HG03039 (cell line): ENCODE measurements around the gene PRL.

Experiments
- ATAC-seq: cut with Tn5 transposase; IDR thresholded peaks from one replicate; pipeline ENCODE4 v1.9.1; 2021; ENCODE audit warnings: mild to moderate bottlenecking, moderate library complexity; ENCODE audit not compliant: unreplicated experiment

The PRL gene

DNA sequence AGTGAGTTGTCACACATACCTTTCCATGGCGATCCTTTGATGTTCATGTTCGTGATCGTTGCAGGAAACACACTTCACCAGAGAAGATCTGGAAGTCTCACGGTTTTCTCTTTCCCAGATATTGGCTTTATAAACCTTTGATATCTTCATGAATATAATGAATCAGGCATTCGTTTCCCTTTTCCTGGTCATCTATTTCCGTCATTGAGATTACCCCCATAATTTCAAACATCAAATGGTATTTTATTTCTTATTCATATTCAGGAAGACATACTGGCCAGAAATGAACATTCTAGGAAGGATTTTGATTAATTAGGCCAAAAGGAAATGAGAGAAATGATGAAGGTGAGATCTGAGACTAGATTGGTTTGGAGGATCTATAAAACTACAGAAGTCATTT is at the start of gene PRL:
Gene PRL (minus strand): TSS at position 101 of the 400 bp plus-strand sequence. CDS start 54 bp downstream, at position 47.
- no peak for ATAC-seq

GRCh38 chr6:22343864-22344263 is 47.0 kb upstream of the PRL start:
- ATAC-seq, result no peak

DNA sequence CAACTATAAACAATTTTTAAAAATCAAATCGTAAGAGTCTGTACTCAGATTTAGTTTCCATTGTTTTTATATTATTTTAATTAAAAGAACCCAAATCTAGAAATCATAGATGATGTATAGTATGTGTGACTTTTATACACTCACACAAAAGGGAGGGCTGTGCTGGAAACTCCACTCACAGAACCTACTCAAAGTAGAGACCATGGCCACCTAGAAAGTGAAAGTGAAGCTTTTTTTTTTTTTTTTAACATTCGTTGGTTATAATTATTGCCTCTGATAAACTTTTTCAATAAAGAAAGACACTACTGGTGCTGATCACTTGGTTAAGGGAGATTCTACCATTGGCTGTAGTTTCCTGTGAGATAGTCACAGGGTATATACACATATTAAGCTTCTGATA is 37.9 kb upstream of the PRL start:
- ATAC-seq, result no peak

DNA sequence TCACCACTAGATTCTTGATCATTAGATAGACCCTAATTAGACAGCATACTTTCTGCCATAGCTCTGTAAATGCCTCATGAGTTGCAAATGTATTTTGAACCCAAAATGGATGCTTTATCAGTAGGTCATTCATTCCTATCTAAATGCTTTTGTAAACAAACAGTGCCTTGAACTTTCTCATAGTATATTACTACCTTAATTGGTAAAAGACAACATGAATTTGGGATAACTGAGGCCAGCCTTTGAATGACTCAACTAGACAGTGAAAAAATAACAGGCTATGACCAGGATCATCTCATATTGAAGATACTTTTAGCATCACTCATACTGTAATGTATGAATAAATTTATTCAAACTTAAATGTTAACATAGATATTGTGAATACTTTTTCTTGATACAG is 37.0 kb upstream of the PRL start:
- no peak for ATAC-seq

GRCh38 chr6:22332711-22333110 is 35.9 kb upstream of the PRL start:
- ATAC-seq, result no peak

DNA sequence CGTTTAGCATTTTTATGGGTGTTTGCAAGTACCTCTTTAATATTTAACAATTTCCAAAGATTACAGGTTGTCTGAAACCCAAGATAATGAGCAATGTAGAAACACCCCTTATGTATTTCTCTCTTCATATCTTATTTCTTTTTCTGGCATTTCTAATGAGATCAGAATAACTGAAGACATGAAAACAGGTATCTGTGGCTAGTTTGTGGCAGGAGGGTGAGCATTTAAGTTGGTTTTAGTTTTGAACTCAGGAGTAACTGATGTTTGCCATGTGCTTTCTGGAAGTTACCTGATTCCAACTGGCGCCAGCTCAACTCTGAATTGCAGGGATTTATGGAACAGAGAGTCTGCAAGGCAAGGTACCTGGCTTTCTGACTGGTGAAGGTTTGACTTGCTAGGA is 35.4 kb upstream of the PRL start:
- no peak for ATAC-seq

GRCh38 chr6:22330941-22331340 is 34.1 kb upstream of the PRL start:
- ATAC-seq, result no peak

- no peak for ATAC-seq
Measured at GRCh38 chr6:22328474-22328873, 31.6 kb upstream of the PRL start.

- no peak for ATAC-seq
Measured at GRCh38 chr6:22327881-22328280, 31.0 kb upstream of the PRL start.

GRCh38 chr6:22326500-22326899 is 29.7 kb upstream of the PRL start:
- no peak for ATAC-seq

GRCh38 chr6:22325481-22325880 is 28.6 kb upstream of the PRL start:
- ATAC-seq, result no peak

GRCh38 chr6:22323848-22324247 is 27.0 kb upstream of the PRL start:
- ATAC-seq, result no peak

DNA sequence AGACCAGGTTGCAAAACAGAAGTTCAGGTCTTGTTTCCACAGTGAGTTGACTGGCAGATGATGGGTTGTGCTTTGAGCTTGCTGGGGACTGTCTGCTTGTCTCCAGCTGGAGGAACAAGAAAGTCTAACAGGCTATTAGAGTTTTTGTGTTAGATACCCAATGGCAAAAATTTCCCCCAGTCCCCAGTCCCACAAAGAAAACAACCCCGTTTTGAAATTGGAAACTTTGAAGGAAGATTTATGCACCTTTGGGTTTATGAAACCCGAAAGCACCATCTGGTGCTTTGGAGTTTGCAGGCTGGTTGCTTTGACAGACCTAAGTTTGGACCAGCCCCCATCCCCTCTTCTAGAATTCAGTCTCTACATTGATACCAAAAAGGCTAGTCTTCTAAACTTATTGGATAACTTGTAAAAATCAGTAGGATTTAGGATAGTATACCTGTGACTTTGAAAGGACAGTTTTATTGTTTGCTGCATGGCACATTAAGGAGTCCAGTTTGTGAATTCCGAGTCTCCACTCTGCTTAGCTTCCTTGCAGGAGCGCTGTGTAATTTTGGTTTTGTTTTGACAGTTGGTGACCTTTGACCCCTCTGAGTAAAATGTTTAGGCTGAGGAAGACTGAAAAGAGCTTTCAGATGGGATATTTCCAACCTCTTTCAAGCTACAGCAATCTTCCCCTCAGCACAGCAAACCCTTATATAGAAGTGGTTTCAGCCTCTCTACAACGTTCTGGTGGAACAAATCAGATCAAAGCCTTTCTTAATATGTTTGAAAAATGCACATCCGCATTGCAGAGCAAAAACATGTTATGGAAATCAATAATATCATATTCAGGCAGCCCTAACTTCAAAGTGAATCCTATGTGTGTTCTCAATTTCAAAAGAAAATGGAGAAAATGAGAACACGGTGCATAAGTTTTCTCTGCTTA is 25.5 kb upstream of the PRL start:
- no peak for ATAC-seq

GRCh38 chr6:22320750-22321149 is 23.9 kb upstream of the PRL start:
- ATAC-seq, result no peak

- no peak for ATAC-seq
Measured at GRCh38 chr6:22318404-22318803, 21.6 kb upstream of the PRL start.

- ATAC-seq, result no peak
Measured at GRCh38 chr6:22313796-22314195, 17.0 kb upstream of the PRL start.

- no peak for ATAC-seq
Measured at GRCh38 chr6:22308939-22309338, 12.1 kb upstream of the PRL start.

DNA sequence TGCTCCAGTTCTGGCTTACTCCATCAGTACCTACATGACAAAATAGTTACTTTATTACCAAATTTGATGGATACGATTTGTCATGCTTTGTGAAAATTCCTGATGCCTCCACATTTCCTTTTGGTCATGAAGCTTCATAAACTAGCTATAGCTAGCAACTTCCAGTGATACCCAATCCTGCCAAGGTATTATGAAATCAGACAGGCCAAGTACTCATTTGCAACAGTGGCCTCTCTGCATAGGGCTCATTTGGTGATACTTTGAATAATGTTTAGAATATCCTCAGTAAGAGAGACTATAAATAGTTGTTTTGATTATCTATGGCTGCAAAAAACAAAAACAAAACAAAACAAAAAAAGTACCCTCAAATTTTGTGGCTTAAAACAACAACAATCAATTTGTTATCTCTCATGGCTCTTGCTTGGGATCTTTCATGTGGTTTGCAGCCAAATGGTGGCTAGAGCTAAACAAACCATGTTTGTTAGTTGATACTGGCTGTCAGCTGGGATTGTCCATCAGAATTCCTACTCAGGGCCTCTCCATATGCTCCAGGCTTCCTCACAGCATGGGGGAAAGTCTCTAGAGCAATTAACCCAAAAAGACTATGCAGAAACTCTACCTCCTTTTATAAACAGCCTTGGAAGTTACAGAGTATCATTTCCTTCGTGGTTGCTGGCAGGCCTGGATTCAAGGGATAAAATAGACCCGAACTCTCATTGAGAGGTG is 10.1 kb upstream of the PRL start:
- ATAC-seq, result no peak

DNA sequence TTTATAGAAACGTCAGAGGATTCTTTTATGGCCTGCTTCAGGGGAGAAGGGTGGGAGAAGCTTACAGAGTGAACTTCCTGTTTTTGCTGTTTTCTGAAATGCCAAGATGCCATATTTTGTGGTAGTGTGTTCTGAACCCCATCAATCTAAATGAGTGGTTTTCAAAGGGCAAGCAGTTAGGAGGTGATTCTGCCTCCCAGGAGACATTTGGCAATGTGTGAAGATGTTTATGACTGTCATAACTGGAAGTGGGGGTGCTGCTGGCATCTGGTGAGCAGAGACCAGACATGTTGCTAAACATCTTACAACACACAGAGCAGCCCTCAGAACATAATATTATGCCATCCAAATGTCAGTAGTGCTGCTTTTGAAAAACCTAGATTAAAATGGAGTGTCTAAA is 6.0 kb upstream of the PRL start:
- no peak for ATAC-seq

GRCh38 chr6:22300273-22300998 is 3.6 kb upstream of the PRL start:
- no peak for ATAC-seq

DNA sequence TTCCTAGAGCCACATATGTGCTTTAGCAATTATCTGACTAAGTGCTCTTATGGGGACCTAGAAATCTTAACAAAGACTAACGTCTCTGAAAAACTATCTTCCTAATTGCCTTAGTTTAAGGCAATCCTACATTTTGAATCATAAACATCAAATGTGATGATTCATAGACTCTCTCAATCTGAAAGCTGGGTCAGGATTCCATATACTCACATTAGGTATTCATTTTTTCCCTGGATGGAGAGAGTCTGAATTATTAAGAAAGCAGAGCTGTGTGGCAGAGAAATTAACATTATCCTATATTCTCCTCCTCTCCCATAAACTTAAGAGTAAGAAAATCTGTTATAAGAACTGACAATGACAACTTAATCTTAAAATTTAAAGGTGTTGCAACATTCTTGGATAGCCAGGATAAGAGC is 1.6 kb upstream of the PRL start:
- ATAC-seq, result no peak
